Stimulated activated CD4-positive, alpha-beta T cell treated with anti-CD3 and anti-CD28 coated beads, Interleukin-1b, Interleukin-23, amount 100 ng/mL, for 24 hours (primary cell): ENCODE measurements around the gene ATXN1.
"Not testable (repeated sequence)": the region's sequence is repeated elsewhere in the genome, so short reads cannot be mapped to it uniquely, and the experiment has no call there.

Experiments
- DNase-seq, 4 experiments: peaks; one replicate each; pipeline ENCODE4 v3.0.0-alpha.2; 2020; ENCODE audit warnings: low read depth in 4 of 4, low spot score in 1 of 4

ATXN1 gene

GRCh38 chr6:16725145-16725864 is 36.0 kb downstream of the ATXN1 start:
- DNase-seq, result no peak

- no peak for DNase-seq
These were observed 37.4 kb downstream of the ATXN1 start for GRCh38 chr6:16723826-16724225.

- no peak for DNase-seq
These were observed 37.9 kb downstream of the ATXN1 start for GRCh38 chr6:16723402-16723801.

- DNase-seq, result no peak
These were observed 38.6 kb downstream of the ATXN1 start for GRCh38 chr6:16722630-16723029.

- DNase-seq, result no peak
These were observed 39.3 kb downstream of the ATXN1 start for GRCh38 chr6:16721977-16722376.

- DNase-seq, result no peak
These were observed 40.4 kb downstream of the ATXN1 start for GRCh38 chr6:16720861-16721260.

- no peak for DNase-seq
These were observed 41.8 kb downstream of the ATXN1 start for GRCh38 chr6:16719488-16719887.

GRCh38 chr6:16718356-16718755 is 42.9 kb downstream of the ATXN1 start:
- DNase-seq, result no peak

- DNase-seq, result no peak
These were observed 43.9 kb downstream of the ATXN1 start for GRCh38 chr6:16717275-16717942.

GRCh38 chr6:16716321-16716858 is 44.9 kb downstream of the ATXN1 start:
- no peak for DNase-seq

GRCh38 chr6:16713597-16713996 is 47.7 kb downstream of the ATXN1 start:
- DNase-seq, result no peak

- no peak for DNase-seq
These were observed 48.3 kb downstream of the ATXN1 start for GRCh38 chr6:16712931-16713484.

GRCh38 chr6:16712255-16712930 is 48.9 kb downstream of the ATXN1 start:
- no peak for DNase-seq

- DNase-seq, result no peak
These were observed 49.6 kb downstream of the ATXN1 start for GRCh38 chr6:16711546-16712254.

GRCh38 chr6:16706911-16707783 is 54.1 kb downstream of the ATXN1 start:
- DNase-seq, result no peak

- not testable (repeated sequence) for DNase-seq
These were observed 54.8 kb downstream of the ATXN1 start for GRCh38 chr6:16706491-16706890.

- no peak for DNase-seq
These were observed 55.2 kb downstream of the ATXN1 start for GRCh38 chr6:16706029-16706428.

GRCh38 chr6:16705081-16705993 is 55.9 kb downstream of the ATXN1 start:
- DNase-seq, result no peak
